ENCODE data around the gene EIF4E2.

Gene EIF4E2

DNA sequence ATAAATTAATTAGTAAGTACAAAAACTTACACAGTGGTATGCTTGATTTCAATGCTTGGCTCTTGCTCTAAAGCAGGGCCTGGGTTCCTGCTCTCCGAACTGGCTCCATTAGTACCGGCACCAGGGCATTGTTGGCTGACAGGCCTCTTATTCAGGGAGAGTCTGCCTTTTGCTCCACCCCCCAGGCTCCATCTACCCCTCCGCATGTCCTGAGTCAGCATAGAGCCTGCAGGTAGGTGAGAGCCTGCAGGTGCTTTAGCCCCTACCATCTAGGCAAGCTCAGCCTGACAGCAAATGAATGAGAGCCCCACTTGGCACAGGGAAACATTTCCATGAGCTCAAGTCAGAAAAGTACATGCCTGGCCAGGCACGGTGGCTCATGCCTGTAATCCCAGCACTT lies 47.8 kb downstream of the EIF4E2 start:
- H3K27me3 ChIP-seq (ENCODE audit: low read depth, low read length), result no peaks in the 10 kb centered on the region
- no peak overlapping the region for H2AFZ ChIP-seq (ENCODE audit: low read depth, low read length)

GRCh38 chr2:232600053-232600773 lies 49.7 kb downstream of the EIF4E2 start:
- Histone ChIP-seq H3K4me3 (ENCODE audit: low read length) (no peak overlapping the region), H3K27ac (ENCODE audit: low read length) (no peak overlapping the region), H2AFZ (ENCODE audit: low read depth, low read length) (no peak overlapping the region), H3K79me2 (ENCODE audit: low read length) (no peaks in the 10 kb centered on the region), H3K4me2 (ENCODE audit: low read length) (no peak overlapping the region), H3K9me3 (ENCODE audit: insufficient read depth, low read length) (no peaks in the 10 kb centered on the region), H4K20me1 (ENCODE audit: insufficient read depth, low read length) (no peaks in the 10 kb centered on the region), H3K4me1 (ENCODE audit: low read length) (no peaks in the 10 kb centered on the region), H3K36me3 (replicated peaks; ENCODE audit: low read depth, low read length) (no peaks in the 10 kb centered on the region), H3K9ac (ENCODE audit: low read length) (no peak overlapping the region), H3K27me3 (ENCODE audit: low read depth, low read length) (no peaks in the 10 kb centered on the region)
- TF ChIP-seq, protein P1, sequence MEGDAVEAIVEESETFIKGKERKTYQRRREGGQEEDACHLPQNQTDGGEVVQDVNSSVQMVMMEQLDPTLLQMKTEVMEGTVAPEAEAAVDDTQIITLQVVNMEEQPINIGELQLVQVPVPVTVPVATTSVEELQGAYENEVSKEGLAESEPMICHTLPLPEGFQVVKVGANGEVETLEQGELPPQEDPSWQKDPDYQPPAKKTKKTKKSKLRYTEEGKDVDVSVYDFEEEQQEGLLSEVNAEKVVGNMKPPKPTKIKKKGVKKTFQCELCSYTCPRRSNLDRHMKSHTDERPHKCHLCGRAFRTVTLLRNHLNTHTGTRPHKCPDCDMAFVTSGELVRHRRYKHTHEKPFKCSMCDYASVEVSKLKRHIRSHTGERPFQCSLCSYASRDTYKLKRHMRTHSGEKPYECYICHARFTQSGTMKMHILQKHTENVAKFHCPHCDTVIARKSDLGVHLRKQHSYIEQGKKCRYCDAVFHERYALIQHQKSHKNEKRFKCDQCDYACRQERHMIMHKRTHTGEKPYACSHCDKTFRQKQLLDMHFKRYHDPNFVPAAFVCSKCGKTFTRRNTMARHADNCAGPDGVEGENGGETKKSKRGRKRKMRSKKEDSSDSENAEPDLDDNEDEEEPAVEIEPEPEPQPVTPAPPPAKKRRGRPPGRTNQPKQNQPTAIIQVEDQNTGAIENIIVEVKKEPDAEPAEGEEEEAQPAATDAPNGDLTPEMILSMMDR (IDR thresholded peaks at IDR 0.05; ENCODE audit: low read depth, low read length), result no peak
- TF ChIP-seq EZH2phosphoT487 (IDR thresholded peaks at IDR 0.05; ENCODE audit: low read depth), result no peak

More for the DNA sequence above, 47.8 kb downstream of the EIF4E2 start:
- Histone ChIP-seq H3K4me2 (ENCODE audit: low read length) (no peak overlapping the region), H3K4me3 (ENCODE audit: low read length) (no peak overlapping the region), H3K79me2 (ENCODE audit: low read length) (no peaks in the 10 kb centered on the region), H3K9me3 (ENCODE audit: insufficient read depth, low read length) (no peaks in the 10 kb centered on the region), H3K27ac (ENCODE audit: low read length) (no peak overlapping the region), H3K9ac (ENCODE audit: low read length) (no peak overlapping the region), H3K36me3 (replicated peaks; ENCODE audit: low read depth, low read length) (no peaks in the 10 kb centered on the region), H3K4me1 (ENCODE audit: low read length) (no peaks in the 10 kb centered on the region), H4K20me1 (ENCODE audit: insufficient read depth, low read length) (no peaks in the 10 kb centered on the region)
- TF ChIP-seq, protein P1 (IDR thresholded peaks at IDR 0.05; ENCODE audit: low read depth, low read length), result no peak
- TF ChIP-seq EZH2phosphoT487 (IDR thresholded peaks at IDR 0.05; ENCODE audit: low read depth), result no peak

DNA sequence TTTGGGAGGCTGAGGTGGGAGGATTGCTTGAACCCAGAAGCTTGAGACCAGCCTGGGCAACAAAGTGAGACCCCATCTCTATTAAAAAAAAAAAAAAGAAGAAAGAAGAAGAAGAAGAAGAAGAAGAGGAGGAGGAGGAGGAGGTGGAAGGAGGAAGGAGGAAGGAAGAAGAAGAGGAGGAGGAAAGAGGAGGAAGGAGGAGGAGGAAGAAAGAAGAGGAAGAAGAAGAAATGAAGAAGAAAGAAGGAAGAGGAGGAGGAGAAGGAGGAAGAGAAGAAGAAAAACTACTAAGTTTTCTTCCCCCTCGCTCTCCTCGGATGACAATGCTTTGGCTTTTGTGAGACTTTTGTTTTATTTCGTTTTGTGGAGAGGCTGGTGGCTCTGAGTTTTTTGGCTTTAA lies 52.8 kb downstream of the EIF4E2 start:
- Histone ChIP-seq H3K4me1 (ENCODE audit: low read length) (no peaks in the 10 kb centered on the region), H3K9ac (ENCODE audit: low read length) (no peak overlapping the region), H3K4me2 (ENCODE audit: low read length) (no peak overlapping the region), H2AFZ (ENCODE audit: low read depth, low read length) (no peak overlapping the region), H3K79me2 (ENCODE audit: low read length) (no peaks in the 10 kb centered on the region), H3K27ac (ENCODE audit: low read length) (no peak overlapping the region), H3K9me3 (ENCODE audit: insufficient read depth, low read length) (no peaks in the 10 kb centered on the region), H3K36me3 (replicated peaks; ENCODE audit: low read depth, low read length) (no peaks in the 10 kb centered on the region), H3K27me3 (ENCODE audit: low read depth, low read length) (no peaks in the 10 kb centered on the region), H4K20me1 (ENCODE audit: insufficient read depth, low read length) (no peaks in the 10 kb centered on the region), H3K4me3 (ENCODE audit: low read length) (no peak overlapping the region)
- no peak for TF ChIP-seq EZH2phosphoT487 (IDR thresholded peaks at IDR 0.05; ENCODE audit: low read depth)
- TF ChIP-seq, protein P1 (IDR thresholded peaks at IDR 0.05; ENCODE audit: low read depth, low read length), result no peak

DNA sequence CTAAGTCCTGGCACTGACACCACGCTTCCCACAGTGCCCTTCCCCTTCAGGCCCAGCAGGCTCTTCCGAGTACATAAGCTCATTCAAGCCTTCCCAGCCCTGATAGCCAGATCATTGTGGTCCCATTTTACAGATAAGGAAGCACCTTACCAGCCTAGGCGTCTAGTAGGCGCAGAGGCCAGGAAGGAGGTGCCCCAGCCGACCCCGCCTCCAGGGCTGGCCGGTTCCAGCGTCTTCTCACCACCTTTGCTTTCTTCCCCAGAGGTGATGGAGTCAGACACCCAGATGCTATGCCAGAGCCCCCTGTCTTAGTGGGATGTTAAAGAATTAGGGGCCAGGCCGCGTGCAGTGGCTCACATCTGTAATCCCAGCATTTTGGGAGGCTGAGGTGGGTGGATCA lies 54.0 kb downstream of the EIF4E2 start:
- TF ChIP-seq EZH2phosphoT487 (IDR thresholded peaks at IDR 0.05; ENCODE audit: low read depth), result no peak
- TF ChIP-seq, protein P1 (IDR thresholded peaks at IDR 0.05; ENCODE audit: low read depth, low read length), result no peak
- Histone ChIP-seq H4K20me1 (ENCODE audit: insufficient read depth, low read length) (no peaks in the 10 kb centered on the region), H3K4me1 (ENCODE audit: low read length) (no peaks in the 10 kb centered on the region), H3K9ac (ENCODE audit: low read length) (no peak overlapping the region), H3K9me3 (ENCODE audit: insufficient read depth, low read length) (no peaks in the 10 kb centered on the region), H3K4me3 (ENCODE audit: low read length) (no peak overlapping the region), H3K27me3 (ENCODE audit: low read depth, low read length) (no peaks in the 10 kb centered on the region), H3K27ac (ENCODE audit: low read length) (no peak overlapping the region), H2AFZ (ENCODE audit: low read depth, low read length) (no peak overlapping the region), H3K36me3 (replicated peaks; ENCODE audit: low read depth, low read length) (no peaks in the 10 kb centered on the region), H3K4me2 (ENCODE audit: low read length) (no peak overlapping the region), H3K79me2 (ENCODE audit: low read length) (no peaks in the 10 kb centered on the region)

Data from OCI-LY3 (cell line).